Thoracic aorta (tissue), 2 donors: ENCODE data around the gene TARS3. TPM values are rescaled to one million over a fixed set of nuclear protein-coding genes. Genes with fewer than 3 reads are reported as not detected.
"Not testable (repeated sequence)": the region's sequence is repeated elsewhere in the genome, so short reads cannot be mapped to it uniquely, and the experiment has no call there.

Experiments
- ATAC-seq: fragments of 150-250 bp; one replicate; pipeline ENCODE4 v1.8.0; 2017; ENCODE audit warnings: low read depth; ENCODE audit not compliant: insufficient number of reproducible peaks, low FRiP score
- DNase-seq: peaks from one replicate; pipeline ENCODE4 v3.0.0-alpha.2; 2020; ENCODE audit warnings: low spot score
- H3K27ac ChIP-seq, 2 donors: fragments of 200-600 bp; sonication (generic); 1 replicate in 1 of 2; 2 replicates in 1 of 2; pipeline ENCODE4 v1.5.1; 2016; ENCODE audit warnings: mild to moderate bottlenecking in 2 of 2, moderate library complexity in 2 of 2
- H3K27me3 ChIP-seq: fragments of 200-600 bp; sonication (generic); replicated peaks from 2 replicates; pipeline ENCODE4 v1.6.0; 2016; ENCODE audit warnings: mild to moderate bottlenecking; ENCODE audit not compliant: insufficient read depth
- H3K36me3 ChIP-seq: fragments of 200-600 bp; sonication (generic); one replicate; pipeline ENCODE4 v1.5.1; 2016
- H3K4me1 ChIP-seq, 2 donors: fragments of 200-600 bp; sonication (generic); 1 replicate in 1 of 2; 2 replicates in 1 of 2; pipeline versions ENCODE4 v1.5.1 to v1.6.0; 2016; ENCODE audit warnings: low read depth in 2 of 2, mild to moderate bottlenecking in 1 of 2; ENCODE audit not compliant: control insufficient read depth in 1 of 2
- H3K4me3 ChIP-seq: fragments of 200-600 bp; sonication (generic); 2 replicates; pipeline ENCODE4 v1.5.1; 2016; ENCODE audit warnings: mild to moderate bottlenecking
- H3K9me3 ChIP-seq: fragments of 200-600 bp; sonication (generic); 2 replicates; pipeline ENCODE4 v1.5.1; 2016
- total RNA-seq, 2 donors: library from RNA; depleted of rRNA; stranded (reverse); fragments of >200 nt; gene quantifications; one replicate each; pipeline versions ENCODE4 v1.1.0 to v1.2.3, GENCODE V29; 2016
- TF ChIP-seq, protein P1 (sequence below): fragments of 200-600 bp; sonication (generic); IDR thresholded peaks from one replicate; pipeline ENCODE4 v1.5.1; 2019; ENCODE audit warnings: antibody characterized with exemption

The TARS3 gene
- total RNA-seq, 2 donors from 2014 or later, result 20.5 to 21.3 TPM

- Histone ChIP-seq H3K36me3 (peaks cover 8% of the 10 kb centered on the region), H3K4me3 (no peak overlapping the region), H3K27me3 (no peaks in the 10 kb centered on the region), H3K9me3 (no peaks in the 10 kb centered on the region), H3K27ac (no peak overlapping the region), H3K4me1 (no peaks in the 10 kb centered on the region)
- no peak for DNase-seq
- TF ChIP-seq, protein P1, sequence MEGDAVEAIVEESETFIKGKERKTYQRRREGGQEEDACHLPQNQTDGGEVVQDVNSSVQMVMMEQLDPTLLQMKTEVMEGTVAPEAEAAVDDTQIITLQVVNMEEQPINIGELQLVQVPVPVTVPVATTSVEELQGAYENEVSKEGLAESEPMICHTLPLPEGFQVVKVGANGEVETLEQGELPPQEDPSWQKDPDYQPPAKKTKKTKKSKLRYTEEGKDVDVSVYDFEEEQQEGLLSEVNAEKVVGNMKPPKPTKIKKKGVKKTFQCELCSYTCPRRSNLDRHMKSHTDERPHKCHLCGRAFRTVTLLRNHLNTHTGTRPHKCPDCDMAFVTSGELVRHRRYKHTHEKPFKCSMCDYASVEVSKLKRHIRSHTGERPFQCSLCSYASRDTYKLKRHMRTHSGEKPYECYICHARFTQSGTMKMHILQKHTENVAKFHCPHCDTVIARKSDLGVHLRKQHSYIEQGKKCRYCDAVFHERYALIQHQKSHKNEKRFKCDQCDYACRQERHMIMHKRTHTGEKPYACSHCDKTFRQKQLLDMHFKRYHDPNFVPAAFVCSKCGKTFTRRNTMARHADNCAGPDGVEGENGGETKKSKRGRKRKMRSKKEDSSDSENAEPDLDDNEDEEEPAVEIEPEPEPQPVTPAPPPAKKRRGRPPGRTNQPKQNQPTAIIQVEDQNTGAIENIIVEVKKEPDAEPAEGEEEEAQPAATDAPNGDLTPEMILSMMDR, result no peak
- no peak for ATAC-seq
Measured at GRCh38 chr15:101635944-101636727, 88.1 kb downstream of the TARS3 start.

DNA sequence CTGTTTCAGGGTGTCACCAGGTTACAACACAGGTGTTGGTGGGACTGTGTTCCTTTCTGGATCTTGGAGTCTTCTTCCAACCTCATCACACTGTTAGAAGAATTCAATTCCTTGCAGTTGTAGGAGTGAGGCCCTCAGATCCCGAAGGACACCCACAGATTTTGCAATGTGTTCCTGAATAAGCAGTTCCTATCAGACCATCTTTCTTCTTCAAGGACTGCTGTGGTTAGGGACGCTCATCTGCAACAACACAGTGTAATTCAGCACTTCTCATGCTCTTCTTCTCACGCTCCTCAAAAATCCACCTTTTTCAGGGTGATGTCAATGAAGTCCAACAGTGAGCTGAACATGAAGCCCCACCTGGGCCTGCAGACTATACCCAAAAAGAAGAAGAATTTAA lies 90.9 kb downstream of the TARS3 start:
- DNase-seq (no peak), ATAC-seq (no peak)
- H3K4me1 ChIP-seq, result no peaks in the 10 kb centered on the region
- TF ChIP-seq, protein P1, result no peak
- no peaks in the 10 kb centered on the region for H3K27me3 ChIP-seq
- H3K27ac ChIP-seq, result no peak overlapping the region
- H3K9me3 ChIP-seq, result no peaks in the 10 kb centered on the region
- no peak overlapping the region for H3K4me3 ChIP-seq
- no peaks in the 10 kb centered on the region for H3K36me3 ChIP-seq

DNA sequence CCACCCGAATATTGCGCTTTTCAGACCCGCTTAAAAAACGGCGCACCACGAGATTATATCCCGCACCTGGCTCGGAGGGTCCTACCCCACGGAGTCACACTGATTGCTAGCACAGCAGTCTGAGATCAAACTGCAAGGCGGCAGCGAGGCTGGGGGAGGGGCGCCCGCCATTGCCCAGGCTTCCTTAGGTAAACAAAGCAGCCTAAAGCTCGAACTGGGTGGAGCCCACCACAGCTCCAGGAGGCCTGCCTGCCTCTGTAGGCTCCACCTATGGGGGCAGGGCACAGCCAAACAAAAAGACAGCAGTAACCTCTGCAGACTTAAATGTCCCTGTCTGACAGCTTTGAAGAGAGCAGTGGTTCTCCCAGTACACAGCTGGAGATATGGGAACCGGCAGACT lies 97.5 kb downstream of the TARS3 start:
- not testable (repeated sequence) for H3K27me3 ChIP-seq, ATAC-seq, H3K4me3 ChIP-seq, H3K4me1 ChIP-seq, H3K9me3 ChIP-seq, H3K36me3 ChIP-seq, H3K27ac ChIP-seq, DNase-seq

- DNase-seq, result no peak
- Histone ChIP-seq H3K27me3 (no peaks in the 10 kb centered on the region), H3K9me3 (no peaks in the 10 kb centered on the region), H3K36me3 (peaks cover 3% of the 10 kb centered on the region), H3K27ac (no peak overlapping the region), H3K4me1 (no peaks in the 10 kb centered on the region), H3K4me3 (no peak overlapping the region)
- ATAC-seq, result no peak
- TF ChIP-seq, protein P1, result no peak
Measured at GRCh38 chr15:101625980-101626379, 98.3 kb downstream of the TARS3 start.

- H3K36me3 ChIP-seq, result peaks cover 3% of the 10 kb centered on the region
- H3K4me1 ChIP-seq, result no peaks in the 10 kb centered on the region
- TF ChIP-seq, protein P1, result no peak
- H3K9me3 ChIP-seq, result no peaks in the 10 kb centered on the region
- DNase-seq, result no peak
- no peak overlapping the region for H3K27ac ChIP-seq
- H3K27me3 ChIP-seq, result no peaks in the 10 kb centered on the region
- ATAC-seq, result no peak
- H3K4me3 ChIP-seq, result no peak overlapping the region
Measured at GRCh38 chr15:101625184-101625583, 99.1 kb downstream of the TARS3 start.
